Epithelial cell of proximal tubule (primary cell): ENCODE data around the gene NT5DC4. TPM values are rescaled to one million over a fixed set of nuclear protein-coding genes. Genes with fewer than 3 reads are reported as not detected.

ENCODE experiments used
- DNase-seq: peaks from one replicate; pipeline ENCODE4 v3.0.0-alpha.2; 2011; ENCODE audit warnings: low read depth
- H3K4me3 ChIP-seq: 2 replicates; pipeline ENCODE4 v1.5.1; 2011; ENCODE audit warnings: low read depth, mild to moderate bottlenecking, low read length
- CTCF ChIP-seq: conservative IDR thresholded peaks from 2 replicates; pipeline ENCODE4 v1.5.1; 2012; ENCODE audit warnings: low read depth, mild to moderate bottlenecking, low read length
- total RNA-seq: library from RNA; depleted of rRNA; stranded (reverse); fragments of >200 nt; gene quantifications from 2 replicates; pipeline ENCODE4 v1.2.3, GENCODE V29; 2015

The NT5DC4 gene
- total RNA-seq, 1 donor from 2014 or later = not detected

GRCh38 chr2:112728378-112729175 is 7.8 kb downstream of the NT5DC4 start:
- no peak overlapping the region for H3K4me3 ChIP-seq
- no peak for DNase-seq
- no peak for TF ChIP-seq CTCF

- H3K4me3 ChIP-seq = no peak overlapping the region
- no peak for TF ChIP-seq CTCF
- DNase-seq = no peak
Measured at GRCh38 chr2:112730216-112730615, 9.4 kb downstream of the NT5DC4 start.

DNA sequence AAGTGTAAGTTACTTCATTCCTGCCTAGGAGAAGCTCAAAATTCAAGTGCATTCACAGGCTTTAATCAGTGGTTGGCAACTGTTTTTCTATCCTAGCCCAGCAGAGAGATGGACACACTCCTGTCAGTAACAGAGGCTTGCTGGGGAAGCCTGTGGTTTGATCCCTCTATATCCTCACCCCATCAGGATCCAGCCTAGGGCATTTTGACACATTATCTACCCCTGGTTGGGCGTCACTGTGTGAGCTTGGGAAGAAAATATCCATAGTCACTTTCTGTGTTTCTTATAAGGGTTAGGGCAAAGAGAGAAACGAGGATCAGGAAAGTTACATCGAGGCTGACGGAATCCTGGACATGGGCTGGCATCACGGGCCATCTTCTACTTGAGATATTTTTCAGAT is 10.0 kb downstream of the NT5DC4 start:
- TF ChIP-seq CTCF = no peak
- DNase-seq = no peak
- no peak overlapping the region for H3K4me3 ChIP-seq

- DNase-seq = no peak
- no peak for TF ChIP-seq CTCF
- H3K4me3 ChIP-seq = no peak overlapping the region
Measured at GRCh38 chr2:112731479-112731878, 10.7 kb downstream of the NT5DC4 start.

GRCh38 chr2:112733456-112733855 is 12.6 kb downstream of the NT5DC4 start:
- H3K4me3 ChIP-seq = no peak overlapping the region
- no peak for DNase-seq
- no peak for TF ChIP-seq CTCF

- no peak for DNase-seq
- H3K4me3 ChIP-seq = no peak overlapping the region
- TF ChIP-seq CTCF = no peak
Measured at GRCh38 chr2:112733871-112734270, 13.1 kb downstream of the NT5DC4 start.
